HG03103 (cell line): ENCODE results near the gene MYO16.

ENCODE experiments used
- ATAC-seq: cut with Tn5 transposase; IDR thresholded peaks from one replicate; pipeline ENCODE4 v1.9.1; 2021; ENCODE audit warnings: low read depth; ENCODE audit not compliant: unreplicated experiment

Gene MYO16

DNA sequence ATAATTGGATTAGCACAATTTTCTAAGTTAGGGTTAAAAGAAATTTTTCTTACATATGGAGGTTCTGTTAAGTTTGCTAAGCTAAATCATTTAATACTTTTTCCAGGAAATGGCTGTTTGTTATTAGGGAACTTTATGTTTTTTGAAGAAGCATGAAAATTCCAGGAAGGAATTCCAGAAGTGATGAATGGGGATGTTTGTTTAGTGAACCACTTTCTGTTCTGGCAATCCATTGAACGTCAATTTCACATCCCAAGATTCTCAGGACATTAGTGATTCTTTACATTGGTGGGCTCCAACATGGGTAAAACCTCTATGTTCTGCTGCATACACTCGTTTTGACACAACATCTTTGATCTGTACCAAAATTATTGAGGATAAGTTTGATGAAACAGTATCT is 622.5 kb downstream of the MYO16 start:
- no peak for ATAC-seq

GRCh38 chr13:109253316-109253715 is 623.9 kb downstream of the MYO16 start:
- no peak for ATAC-seq

GRCh38 chr13:109254274-109254673 is 624.9 kb downstream of the MYO16 start:
- ATAC-seq: no peak

DNA sequence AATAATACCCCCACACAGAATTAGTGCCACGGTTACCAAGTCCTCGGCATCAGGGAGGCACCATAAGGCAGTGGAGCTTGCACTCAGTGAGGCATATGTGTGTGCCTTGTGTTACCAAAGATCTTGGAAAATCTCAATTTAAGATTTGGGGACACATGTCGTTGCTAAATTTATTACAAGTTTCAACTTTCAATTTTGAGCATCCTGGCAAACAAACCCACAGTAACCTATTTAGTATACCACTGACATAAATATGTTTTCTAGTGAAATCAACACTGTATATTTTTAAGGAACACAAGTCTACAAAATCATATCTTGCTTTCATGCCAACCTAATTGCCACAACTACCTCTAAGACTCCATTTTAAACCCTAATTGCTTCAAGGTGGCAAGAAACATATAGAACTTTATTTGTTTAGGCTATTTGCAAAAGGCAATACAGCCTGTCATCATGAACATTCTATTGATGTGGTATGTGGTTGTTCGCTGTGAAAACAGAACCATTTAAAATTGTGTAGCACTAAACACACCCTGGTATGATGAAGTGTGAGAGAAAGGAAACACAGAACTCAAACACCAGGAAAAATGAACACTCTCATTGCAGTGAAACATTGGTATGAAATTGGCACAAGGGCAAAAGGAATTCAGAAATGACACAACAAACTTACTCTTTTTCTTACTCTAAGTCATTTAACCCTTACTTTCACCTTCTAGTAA is 625.9 kb downstream of the MYO16 start:
- ATAC-seq: no peak

GRCh38 chr13:109256866-109257760 is 627.7 kb downstream of the MYO16 start:
- ATAC-seq: no peak
